Effector memory CD8-positive, alpha-beta T cell (primary cell): ENCODE measurements around the gene TOR4A.
A peak's percentile ranks its signal among the peaks of the same experiment; 100 is the strongest.

Source experiments
- ATAC-seq: fragments of 150-1000 bp; cut with Tn5 transposase; replicated peaks from 2 replicates; pipeline ENCODE4 v1.10.0; 2021; ENCODE audit warnings: mild to moderate bottlenecking, moderate library complexity
- DNase-seq, 3 experiments: peaks; one replicate each; pipeline ENCODE4 v3.0.0; 2021
- H3K27ac Mint-ChIP-seq, 2 donors: one replicate each; pipeline ENCODE4 v1.8.0; 2022; ENCODE audit warnings: mild to moderate bottlenecking in 2 of 2, mixed read lengths in 2 of 2, moderate library complexity in 2 of 2
- H3K27me3 Mint-ChIP-seq, 2 donors: one replicate each; pipeline ENCODE4 v1.8.0; 2022; ENCODE audit warnings: mixed read lengths in 2 of 2
- H3K36me3 Mint-ChIP-seq: one replicate; pipeline ENCODE4 v1.8.0; 2022; ENCODE audit warnings: mild to moderate bottlenecking, moderate library complexity, mixed read lengths; ENCODE audit not compliant: insufficient read depth
- H3K4me1 Mint-ChIP-seq, 2 donors: one replicate each; pipeline ENCODE4 v1.8.0; 2022; ENCODE audit warnings: low read depth in 2 of 2, mixed read lengths in 2 of 2
- H3K4me3 Mint-ChIP-seq, 2 donors: one replicate each; pipeline ENCODE4 v1.8.0; 2022; ENCODE audit warnings: mild to moderate bottlenecking in 2 of 2, mixed read lengths in 2 of 2, moderate library complexity in 2 of 2
- H3K9me3 Mint-ChIP-seq, 2 donors: one replicate each; pipeline ENCODE4 v1.8.0; 2022; ENCODE audit warnings: mixed read lengths in 2 of 2

The TOR4A gene

DNA sequence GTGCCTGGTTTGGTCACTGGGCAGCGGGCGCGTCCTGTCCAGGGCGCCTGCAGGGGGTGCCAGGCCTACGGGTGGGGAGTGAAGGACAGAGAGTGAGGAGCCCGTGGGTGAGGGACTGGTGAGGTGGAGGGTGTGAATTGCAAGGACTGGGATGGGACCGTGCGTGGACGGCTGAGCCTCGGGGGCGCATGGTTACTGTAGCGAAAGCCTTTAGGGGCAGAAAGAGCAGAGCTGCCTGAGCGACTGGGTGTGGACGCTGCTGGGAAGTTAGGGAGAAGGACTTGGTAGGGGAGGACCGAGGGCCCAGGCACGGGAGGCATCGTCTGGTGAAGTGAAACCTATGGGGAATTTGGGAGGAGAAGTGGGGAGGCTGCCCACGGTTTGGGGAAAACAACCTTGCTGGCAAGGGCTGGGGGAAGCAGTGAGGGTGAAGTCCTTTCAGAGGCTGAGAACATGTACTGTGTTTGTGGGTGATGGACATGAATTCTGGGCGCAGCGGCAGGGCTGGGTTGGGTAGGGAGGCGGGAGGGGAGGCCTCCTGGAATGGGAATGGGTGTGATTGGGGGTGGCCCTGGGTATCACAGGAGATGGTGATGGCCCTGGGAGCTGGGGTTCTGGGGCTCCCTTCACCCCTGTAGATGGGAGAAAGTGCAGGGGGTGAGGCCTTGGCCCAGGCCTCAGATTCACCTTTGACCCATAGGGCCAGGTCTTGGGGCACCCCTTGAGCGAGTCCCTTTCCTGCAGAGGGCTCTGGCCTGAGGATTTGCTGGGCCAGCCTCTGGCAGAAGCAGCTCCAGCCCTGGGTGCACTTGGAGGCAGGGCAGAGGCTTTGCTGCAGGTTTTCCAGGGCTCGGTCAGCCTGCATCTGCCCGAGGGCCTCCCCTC lies 1.7 kb upstream of the TOR4A start:
- Mint-ChIP-seq H3K9me3 (no peaks in the 10 kb centered on the region), H3K4me3 (no peak overlapping the region), H3K27me3 (no peaks in the 10 kb centered on the region), H3K27ac (peak overlapping the region in 1 of 2 donors; percentile 9), H3K36me3 (peaks cover 7% of the 10 kb centered on the region), H3K4me1 (peaks cover 18 to 22% of the 10 kb centered on the region in 2 donors)
- no peak for ATAC-seq
- DNase-seq: no peak

DNA sequence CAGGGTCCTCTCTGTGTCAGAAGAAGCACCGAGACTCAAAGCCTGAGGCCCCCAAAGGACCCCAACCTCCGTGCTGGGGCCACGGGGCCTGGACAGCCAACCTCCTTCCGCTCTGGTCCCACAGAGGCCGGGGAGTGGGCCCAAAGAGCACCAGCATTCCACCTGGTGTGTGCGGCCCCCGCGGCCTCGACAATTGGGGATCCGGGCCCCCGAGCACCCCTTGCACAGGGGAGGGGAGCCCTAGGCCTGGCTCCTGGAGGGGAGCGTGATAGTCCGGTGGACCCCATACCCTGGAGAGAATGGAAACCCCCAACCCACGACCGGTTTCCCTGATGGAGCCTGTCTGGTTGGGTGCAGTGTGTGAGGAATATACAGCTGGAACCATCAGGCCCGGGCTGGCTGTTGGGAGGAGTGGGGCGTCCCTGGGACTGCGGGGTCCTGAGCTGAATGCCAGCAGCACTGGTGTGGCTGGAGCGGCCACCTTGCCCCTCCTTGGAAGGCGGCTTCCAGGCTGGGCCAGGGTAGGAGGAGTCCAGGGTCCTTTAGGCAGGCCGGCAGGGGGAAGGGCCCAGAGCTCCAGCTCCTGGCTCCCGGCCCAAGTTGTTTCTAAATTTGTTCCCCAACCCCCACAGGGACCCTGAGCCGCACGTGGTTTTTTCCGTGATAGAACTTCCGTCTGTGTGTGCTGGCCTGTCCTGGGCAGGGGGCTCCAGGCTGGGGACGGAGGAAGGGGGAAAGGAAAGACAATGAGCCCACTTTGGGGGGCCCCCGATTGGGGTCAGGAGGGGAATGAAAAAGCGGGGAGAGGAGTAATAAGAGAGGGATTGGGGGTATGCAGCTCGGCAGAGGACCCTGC lies 825 bp upstream of the TOR4A start:
- ATAC-seq (no peak), DNase-seq (no peak)
- Mint-ChIP-seq H3K36me3 (peaks cover 4% of the 10 kb centered on the region), H3K4me1 (peaks cover 13 to 16% of the 10 kb centered on the region in 2 donors), H3K27me3 (no peaks in the 10 kb centered on the region), H3K4me3 (peak overlapping the region; percentile 74 to 83), H3K27ac (peak overlapping the region in 1 of 2 donors; percentile 91), H3K9me3 (no peaks in the 10 kb centered on the region)

DNA sequence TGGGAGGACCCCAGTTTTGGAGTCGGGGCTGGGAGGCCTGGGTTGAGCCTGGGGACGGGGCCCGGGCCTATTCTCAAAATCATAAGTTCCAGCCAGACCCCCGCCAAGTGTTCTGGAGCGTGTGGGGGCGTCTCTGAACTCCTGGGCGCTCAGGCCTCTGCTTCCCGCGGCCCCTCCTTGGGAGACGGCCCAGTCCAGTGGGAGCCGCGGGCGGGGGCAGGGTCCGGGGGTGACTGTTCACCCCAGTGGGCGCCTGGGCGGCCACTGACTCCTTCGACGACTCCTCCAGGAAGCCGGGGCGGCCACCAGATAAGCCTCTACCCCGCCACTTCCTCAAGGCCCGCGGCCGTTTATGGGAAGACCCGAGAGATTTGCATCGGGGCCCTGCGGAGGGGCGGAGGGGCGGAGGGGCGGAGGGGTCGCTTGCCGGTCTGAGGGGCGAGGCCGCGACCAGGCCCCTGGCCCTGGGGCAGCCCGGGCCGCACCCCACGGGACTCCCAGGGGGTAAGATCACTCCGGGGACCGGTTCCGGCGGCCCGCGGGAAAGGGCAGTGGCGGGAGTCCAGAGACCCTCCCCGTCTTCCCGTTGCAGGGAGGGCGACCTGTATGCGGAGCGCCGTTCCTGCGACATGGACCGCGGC lies 655 bp downstream of the TOR4A start:
- peak overlapping the region; percentile 74 to 83 for H3K4me3 Mint-ChIP-seq
- H3K36me3 Mint-ChIP-seq: peaks cover 7% of the 10 kb centered on the region
- DNase-seq (no peak), ATAC-seq (peak; percentile 30)
- no peaks in the 10 kb centered on the region for H3K9me3 Mint-ChIP-seq
- peaks cover 13 to 18% of the 10 kb centered on the region in 2 donors for H3K4me1 Mint-ChIP-seq
- peak overlapping the region in 1 of 2 donors; percentile 55 for H3K27ac Mint-ChIP-seq
- H3K27me3 Mint-ChIP-seq: no peaks in the 10 kb centered on the region

DNA sequence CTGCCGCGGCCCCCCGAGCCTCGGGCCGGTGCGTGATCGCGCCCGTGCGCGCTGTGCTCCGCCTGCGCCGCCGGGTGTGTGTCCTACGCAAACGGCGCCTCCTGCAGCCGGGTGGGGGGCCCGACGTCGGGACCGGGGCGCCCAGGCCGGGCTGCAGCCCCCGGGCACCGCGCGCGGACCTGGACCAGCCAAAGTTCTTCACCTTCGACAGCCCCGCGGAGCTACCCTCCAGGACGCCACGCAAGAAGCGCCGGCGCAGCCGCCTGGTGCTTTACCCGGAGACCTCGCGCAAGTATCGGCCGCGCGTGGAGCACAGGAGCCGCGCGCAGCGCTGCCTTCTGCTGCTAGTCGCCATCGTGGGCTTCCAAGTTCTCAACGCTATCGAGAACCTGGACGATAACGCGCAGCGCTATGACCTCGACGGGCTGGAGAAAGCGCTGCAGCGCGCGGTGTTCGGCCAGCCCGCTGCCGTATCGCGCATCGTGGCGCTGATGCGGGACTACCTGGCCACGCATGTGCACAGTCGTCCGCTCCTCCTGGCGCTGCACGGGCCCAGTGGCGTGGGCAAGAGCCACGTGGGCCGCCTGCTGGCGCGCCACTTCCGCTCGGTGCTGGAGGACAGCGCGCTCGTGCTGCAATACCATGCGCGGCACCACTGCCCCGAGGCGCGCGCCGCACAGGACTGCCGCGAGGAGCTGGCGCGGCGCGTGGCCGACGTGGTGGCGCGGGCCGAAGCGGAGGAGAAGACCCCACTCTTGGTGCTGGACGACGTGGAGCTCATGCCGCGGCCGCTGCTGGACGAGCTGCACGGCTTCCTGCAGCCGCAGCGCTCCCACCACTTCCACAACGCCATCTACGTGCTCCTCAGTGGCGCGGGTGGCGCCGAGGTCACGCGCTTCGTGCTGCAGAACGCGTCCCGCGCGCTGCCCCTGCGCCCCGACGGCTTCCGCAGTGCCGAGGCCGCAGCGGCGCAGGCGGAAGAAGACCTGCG lies 1.5 kb downstream of the TOR4A start:
- Mint-ChIP-seq H3K9me3 (no peaks in the 10 kb centered on the region), H3K4me3 (peak overlapping the region in 1 of 2 donors; percentile 8), H3K27me3 (no peaks in the 10 kb centered on the region), H3K27ac (no peak overlapping the region), H3K4me1 (peaks cover 13 to 18% of the 10 kb centered on the region in 2 donors), H3K36me3 (peaks cover 3% of the 10 kb centered on the region)
- no peak for ATAC-seq
- no peak for DNase-seq

DNA sequence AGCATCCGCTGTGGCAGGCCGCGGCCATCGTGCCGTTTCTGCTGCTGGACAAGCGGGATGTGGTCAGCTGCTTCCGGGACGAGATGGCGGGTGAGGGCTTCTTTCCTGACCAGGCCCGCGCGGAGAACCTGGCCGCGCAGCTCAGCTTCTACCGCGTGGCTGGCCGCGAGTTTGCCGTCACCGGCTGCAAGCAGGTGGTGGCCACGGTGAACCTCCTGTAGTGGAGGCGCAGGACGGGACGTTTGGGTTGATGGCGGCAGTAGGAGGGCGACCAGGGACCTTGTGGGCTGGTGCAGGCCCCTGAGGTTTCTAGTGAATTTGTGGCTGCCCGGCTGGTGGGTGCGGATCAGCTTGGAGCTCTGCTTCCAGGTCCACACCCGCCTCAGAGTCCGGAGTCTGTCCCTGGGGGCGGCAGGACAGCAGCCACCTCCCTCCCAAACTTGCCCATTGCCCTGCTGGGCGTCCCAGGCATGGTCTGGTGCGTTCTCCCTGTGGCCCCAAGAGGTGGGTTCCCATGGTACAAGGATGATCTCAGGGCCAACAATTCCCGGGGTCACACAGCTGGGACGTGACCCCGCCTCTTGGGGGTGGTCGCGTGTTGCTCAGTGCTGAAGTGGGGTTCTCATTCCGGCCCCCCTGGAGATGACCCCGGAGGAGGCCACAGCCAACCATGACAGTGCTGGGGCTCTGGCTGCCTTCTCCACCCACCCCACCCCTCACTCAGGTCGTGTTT lies 2.4 kb downstream of the TOR4A start:
- Mint-ChIP-seq H3K27me3 (no peaks in the 10 kb centered on the region), H3K4me1 (peaks cover 13 to 18% of the 10 kb centered on the region in 2 donors), H3K9me3 (no peaks in the 10 kb centered on the region), H3K36me3 (peaks cover 3% of the 10 kb centered on the region), H3K27ac (no peak overlapping the region), H3K4me3 (no peak overlapping the region)
- DNase-seq (no peak), ATAC-seq (no peak)

DNA sequence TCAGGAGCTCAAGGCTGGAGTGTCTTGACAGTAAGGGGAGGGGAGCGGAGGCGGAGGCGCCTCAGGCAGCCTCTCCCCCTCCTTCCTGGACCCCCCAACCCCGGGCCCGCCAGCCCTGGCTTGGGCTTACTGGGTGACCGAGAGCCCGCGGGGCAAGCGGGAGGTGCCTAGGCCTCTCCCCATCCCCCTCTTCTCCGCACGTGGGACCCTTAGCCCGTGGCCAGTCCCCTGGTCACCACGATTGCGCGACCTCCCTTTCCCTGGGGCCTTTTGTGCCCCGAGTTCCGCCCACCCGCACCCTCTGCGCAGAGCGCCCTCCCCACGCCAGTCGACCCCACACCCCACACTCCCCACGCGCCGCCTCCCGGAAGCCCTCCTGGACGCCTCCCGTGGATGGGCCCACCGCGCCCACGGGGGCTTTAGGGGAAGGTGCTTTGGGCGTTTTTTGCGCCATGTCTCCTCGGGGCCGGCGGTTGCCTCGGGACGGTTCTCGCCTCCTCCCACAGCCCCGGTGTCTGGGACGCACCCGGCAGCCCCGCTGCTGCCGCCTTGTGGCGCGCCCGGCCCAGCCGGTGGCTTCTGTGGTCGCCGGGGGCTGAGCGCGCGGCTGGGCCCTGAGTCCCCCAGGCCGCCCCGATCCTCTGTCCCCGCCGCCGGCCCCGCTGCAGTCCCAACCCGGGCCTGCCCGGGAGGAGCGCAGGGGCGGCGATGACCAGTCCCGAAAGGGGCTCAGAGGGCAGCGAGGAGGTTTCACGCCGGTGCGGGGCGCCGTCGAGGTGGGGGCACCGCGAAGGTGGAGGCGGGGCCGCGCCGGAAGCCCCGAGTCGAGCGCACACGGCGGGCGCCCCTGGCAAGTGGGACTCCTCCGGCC lies 3.2 kb downstream of the TOR4A start:
- ATAC-seq: peak; percentile 51
- H3K4me1 Mint-ChIP-seq: peaks cover 7 to 15% of the 10 kb centered on the region in 2 donors
- H3K4me3 Mint-ChIP-seq: no peak overlapping the region
- H3K27ac Mint-ChIP-seq: no peak overlapping the region
- H3K27me3 Mint-ChIP-seq: no peaks in the 10 kb centered on the region
- no peak for DNase-seq
- H3K9me3 Mint-ChIP-seq: no peaks in the 10 kb centered on the region
- peaks cover 3% of the 10 kb centered on the region for H3K36me3 Mint-ChIP-seq

DNA sequence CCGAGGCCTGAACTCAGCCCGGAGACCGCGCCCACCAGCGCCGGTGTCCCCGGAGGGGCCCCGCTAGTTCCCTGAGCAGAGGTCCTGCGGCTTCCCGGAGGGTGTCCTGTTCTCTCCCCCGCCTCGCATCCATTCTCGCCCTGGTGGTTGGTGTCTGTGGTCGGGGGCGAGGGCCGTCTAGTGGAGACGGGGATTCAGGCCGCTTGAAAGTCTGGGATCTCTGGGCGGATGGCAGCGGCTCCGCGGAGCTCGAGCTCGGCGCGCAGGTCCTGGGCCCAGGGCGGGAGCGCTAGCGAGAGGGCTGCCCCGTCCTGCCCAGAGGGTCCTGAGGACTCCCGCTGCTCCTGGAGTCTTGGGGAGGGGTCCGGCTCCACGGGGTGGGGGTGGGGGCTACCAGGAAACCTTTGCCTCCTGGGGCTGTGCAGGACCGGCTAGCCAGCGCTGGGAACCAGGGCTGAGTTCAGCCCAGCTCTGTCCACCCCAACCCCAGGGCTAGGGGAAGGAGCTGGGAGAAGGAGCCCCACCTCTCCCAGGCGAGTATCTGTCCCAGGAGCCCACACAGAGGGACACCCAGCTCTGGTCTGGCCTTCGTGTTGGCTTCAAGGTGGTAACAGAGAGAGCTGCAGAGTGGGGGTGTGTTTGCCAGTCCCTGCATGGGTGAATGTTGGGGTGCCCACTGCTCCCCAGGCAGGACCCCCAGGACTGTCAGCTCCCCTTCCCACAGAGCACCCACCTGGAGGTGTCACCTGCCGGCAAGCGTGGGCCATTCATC lies 4.0 kb downstream of the TOR4A start:
- H3K9me3 Mint-ChIP-seq: no peaks in the 10 kb centered on the region
- peaks cover 4 to 12% of the 10 kb centered on the region in 2 donors for H3K4me1 Mint-ChIP-seq
- ATAC-seq (no peak), DNase-seq (no peak)
- no peak overlapping the region for H3K27ac Mint-ChIP-seq
- no peaks in the 10 kb centered on the region for H3K27me3 Mint-ChIP-seq
- H3K36me3 Mint-ChIP-seq: peaks cover 3% of the 10 kb centered on the region
- no peak overlapping the region for H3K4me3 Mint-ChIP-seq

DNA sequence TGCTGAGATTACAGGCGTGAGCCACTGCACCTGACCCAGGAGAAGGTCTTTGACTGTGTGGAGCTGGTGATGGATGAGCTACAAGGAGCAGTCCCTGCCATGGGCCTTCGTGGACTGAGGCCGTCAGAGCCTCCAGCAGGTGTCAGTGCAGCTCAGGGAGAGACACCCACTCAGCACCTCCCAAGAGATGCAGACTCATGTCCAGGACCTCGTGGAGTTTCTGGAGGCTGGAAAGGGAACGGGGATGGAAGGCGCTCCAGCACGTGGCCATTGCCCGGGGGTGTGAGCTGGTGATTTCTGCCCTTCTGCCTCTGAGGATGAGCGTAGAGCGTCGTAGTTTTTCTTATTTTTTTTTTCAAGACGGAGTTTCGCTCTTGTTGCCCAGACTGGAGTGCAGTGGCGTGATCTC lies 9.5 kb downstream of the TOR4A start:
- ATAC-seq (no peak), DNase-seq (no peak)
- Mint-ChIP-seq H3K27me3 (peaks cover 0 to 5% of the 10 kb centered on the region in 2 donors), H3K27ac (no peak overlapping the region), H3K9me3 (no peaks in the 10 kb centered on the region), H3K36me3 (peaks cover 3% of the 10 kb centered on the region), H3K4me3 (no peak overlapping the region), H3K4me1 (peaks cover 0 to 1% of the 10 kb centered on the region in 2 donors)

DNA sequence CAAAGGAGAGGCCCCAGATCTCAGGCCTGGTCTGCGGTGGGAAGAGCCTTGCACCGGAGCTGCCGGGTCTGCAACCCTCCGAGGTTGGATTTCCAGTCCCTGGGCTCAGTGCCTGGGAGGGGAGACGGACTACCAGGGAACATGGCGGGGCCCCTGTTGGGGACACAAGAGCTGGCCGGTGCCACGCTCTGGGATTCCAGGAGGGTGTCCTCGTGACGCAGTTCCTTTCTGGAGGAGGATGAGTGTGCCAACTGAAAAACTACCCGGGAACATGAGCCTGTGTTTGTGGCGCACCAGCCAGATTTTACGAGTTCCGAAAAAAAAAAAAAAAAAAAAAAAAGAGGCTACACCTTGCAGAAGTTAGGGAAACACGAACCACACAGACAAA lies 15.6 kb downstream of the TOR4A start:
- DNase-seq: no peak
- Mint-ChIP-seq H3K36me3 (no peaks in the 10 kb centered on the region), H3K27me3 (peaks cover 24 to 43% of the 10 kb centered on the region in 2 donors), H3K4me3 (no peak overlapping the region), H3K4me1 (peaks cover 0 to 5% of the 10 kb centered on the region in 2 donors), H3K9me3 (no peaks in the 10 kb centered on the region), H3K27ac (no peak overlapping the region)
- no peak for ATAC-seq

DNA sequence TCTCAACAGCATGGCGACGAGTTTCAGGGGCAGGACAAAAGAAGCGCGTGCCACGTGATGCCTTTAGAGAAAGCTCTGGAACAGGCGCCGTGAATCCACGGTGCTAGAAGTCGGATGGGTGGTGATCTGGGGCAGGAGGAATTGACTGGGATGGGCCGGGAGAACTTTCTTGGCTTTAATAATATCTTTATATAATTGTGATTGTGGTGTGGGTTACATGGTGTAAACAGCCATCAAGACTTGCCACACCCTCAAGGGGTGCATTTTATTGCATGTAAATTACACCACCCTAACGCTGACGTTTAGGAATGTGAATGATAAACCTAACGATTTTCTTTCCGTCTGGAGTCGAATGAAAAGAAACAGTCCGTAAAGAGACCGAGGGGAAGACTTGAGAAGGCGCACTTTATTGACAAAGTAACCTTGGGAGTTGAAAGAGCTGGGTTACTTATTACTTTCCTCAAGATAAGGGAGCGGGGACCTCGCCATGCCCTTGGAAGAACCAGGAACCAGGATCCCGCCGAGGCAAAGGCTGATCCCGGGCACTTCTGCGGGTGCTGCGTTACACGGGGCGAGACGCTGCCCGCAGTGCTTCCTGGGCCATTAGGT lies 16.1 kb downstream of the TOR4A start:
- H3K27ac Mint-ChIP-seq: no peak overlapping the region
- DNase-seq: no peak
- peak overlapping the region in 1 of 2 donors; percentile 62 for H3K4me3 Mint-ChIP-seq
- no peaks in the 10 kb centered on the region for H3K36me3 Mint-ChIP-seq
- H3K4me1 Mint-ChIP-seq: peaks cover 0 to 5% of the 10 kb centered on the region in 2 donors
- ATAC-seq: no peak
- H3K9me3 Mint-ChIP-seq: no peaks in the 10 kb centered on the region
- peaks cover 24 to 48% of the 10 kb centered on the region in 2 donors for H3K27me3 Mint-ChIP-seq
